ENCODE data around the gene AIF1L.

The AIF1L gene

DNA sequence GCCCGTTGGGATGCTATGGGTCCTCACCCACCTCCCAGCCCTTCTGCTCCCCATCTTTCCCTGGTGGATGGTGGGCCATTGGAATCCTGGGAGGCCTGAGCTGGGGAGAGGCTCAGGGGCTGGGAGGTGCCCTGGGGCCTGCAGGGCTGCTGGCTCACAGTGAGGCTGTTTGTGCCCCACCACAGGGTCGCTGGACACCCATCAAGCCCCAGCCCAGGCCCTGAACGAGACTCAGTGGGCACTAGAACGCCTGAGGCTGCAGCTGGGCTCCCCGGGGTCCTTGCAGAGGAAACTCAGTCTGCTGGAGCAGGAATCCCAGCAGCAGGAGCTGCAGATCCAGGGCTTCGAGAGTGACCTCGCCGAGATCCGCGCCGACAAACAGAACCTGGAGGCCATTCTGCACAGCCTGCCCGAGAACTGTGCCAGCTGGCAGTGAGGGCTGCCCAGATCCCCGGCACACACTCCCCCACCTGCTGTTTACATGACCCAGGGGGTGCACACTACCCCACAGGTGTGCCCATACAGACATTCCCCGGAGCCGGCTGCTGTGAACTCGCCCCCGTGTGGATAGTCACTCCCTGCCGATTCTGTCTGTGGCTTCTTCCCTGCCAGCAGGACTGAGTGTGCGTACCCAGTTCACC is 4.9 kb upstream of the AIF1L start:
- TF ChIP-seq, protein P1, sequence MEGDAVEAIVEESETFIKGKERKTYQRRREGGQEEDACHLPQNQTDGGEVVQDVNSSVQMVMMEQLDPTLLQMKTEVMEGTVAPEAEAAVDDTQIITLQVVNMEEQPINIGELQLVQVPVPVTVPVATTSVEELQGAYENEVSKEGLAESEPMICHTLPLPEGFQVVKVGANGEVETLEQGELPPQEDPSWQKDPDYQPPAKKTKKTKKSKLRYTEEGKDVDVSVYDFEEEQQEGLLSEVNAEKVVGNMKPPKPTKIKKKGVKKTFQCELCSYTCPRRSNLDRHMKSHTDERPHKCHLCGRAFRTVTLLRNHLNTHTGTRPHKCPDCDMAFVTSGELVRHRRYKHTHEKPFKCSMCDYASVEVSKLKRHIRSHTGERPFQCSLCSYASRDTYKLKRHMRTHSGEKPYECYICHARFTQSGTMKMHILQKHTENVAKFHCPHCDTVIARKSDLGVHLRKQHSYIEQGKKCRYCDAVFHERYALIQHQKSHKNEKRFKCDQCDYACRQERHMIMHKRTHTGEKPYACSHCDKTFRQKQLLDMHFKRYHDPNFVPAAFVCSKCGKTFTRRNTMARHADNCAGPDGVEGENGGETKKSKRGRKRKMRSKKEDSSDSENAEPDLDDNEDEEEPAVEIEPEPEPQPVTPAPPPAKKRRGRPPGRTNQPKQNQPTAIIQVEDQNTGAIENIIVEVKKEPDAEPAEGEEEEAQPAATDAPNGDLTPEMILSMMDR (IDR thresholded peaks at IDR 0.05), result no peak
- no peak for TF ChIP-seq ZFX (IDR thresholded peaks at IDR 0.05; ENCODE audit: borderline replicate concordance)
- H3K27ac ChIP-seq, result no peak overlapping the region

DNA sequence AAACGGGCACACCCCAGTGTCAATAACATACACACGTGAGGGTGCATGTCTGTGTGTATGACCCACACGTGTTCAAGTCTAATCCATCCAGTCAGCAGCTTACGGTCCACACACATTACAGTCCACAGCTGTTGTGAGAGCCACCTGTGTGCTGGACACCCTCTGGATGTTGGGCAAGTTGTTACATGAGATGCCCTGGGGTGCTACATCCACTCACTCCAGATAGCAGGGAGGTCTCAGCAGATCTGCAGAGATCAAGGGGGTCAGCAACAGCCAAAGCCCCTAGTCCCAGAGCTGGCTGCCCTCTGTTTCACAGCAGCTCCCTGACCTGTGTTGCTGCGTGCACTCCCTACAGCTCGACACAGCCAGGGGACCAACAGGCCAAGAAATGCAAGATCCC is 4.3 kb upstream of the AIF1L start:
- H3K27ac ChIP-seq, result no peak overlapping the region
- no peak for TF ChIP-seq ZFX (IDR thresholded peaks at IDR 0.05; ENCODE audit: borderline replicate concordance)
- TF ChIP-seq, protein P1 (IDR thresholded peaks at IDR 0.05), result no peak

DNA sequence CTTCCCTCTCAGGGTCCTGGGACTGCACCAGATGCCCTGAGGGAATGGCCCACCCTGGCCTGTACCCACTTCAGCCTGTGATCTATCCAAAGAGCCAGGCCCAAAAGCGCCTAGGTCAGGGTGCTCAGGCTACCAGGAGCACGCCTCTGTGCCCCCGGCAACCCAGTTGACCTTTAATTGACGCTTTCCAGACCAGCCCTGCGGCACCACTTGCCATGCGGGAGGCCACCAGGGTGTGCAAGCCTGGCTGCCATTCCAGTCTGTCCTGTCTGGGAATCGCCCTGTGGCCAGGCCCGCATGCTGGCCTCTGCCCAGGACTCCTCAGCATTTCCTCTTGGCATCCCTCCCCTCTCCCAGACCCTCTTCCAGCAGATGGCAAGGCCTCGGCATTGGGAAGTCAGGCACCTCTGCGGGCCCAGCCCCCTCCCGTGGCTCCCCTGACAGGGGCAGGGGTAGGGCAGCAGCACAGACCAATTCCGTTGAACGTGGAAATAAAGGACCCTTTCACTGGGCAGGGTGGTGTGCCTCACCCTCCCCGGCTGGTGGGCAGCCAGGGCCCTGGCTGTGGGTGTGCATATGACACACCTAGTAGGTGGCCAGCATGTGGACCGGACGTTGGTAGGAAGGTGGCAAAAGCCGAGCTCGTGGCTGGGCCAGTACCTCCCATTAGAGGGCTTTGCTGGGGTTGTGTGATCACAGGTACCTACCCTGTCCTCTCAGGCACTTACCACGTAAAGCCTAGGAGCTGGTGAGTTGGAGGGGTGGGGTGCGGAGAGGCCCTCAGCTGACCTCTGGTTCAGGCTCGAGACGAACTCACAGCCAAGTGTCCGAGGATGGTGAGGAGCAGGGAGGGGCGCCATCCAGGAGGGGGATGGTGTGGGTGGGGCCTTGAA is 3.5 kb upstream of the AIF1L start:
- H3K27ac ChIP-seq, result no peak overlapping the region
- TF ChIP-seq, protein P1 (IDR thresholded peaks at IDR 0.05), result no peak
- TF ChIP-seq ZFX (IDR thresholded peaks at IDR 0.05; ENCODE audit: borderline replicate concordance), result no peak

DNA sequence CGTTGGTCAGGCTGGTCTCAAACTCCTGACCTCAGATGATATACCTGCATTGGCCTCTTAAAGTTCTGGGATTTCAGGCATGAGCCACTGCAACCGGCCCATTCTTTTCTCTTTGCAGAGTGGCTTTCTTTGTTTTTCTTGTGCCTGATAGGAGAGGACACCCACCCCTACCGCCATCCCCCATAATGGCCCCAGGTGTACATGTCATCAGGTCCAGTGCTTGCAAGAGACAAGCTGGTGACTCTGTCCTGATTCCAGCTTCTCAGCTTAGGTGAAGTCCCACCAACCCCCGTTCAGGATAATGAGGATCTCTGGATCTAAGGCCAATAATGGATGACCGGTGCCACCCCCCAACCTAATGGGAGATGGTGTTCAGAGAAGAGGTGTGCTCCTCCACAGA is 2.3 kb upstream of the AIF1L start:
- no peak overlapping the region for H3K27ac ChIP-seq
- TF ChIP-seq ZFX (IDR thresholded peaks at IDR 0.05; ENCODE audit: borderline replicate concordance), result no peak
- TF ChIP-seq, protein P1 (IDR thresholded peaks at IDR 0.05), result no peak

DNA sequence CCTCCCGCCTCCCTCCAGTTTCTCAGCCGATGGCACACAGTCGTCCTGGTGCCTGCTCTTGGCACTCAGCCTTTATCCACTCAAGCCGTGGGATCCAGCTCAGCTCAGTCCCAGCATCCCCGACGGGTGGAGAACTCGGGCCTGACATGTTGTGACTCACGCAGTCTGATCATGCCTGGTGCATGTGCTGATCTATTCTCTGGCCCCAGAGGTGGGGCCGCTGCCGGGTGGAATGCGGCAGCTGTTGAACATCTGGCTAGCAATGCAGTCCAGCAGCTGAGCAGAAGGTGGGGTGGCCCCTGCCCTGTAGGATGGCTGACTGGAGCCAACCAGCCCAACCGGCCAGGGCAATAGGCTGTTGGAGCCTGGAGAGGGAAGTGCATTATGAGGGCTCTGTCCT is 1.7 kb upstream of the AIF1L start:
- TF ChIP-seq, protein P1 (IDR thresholded peaks at IDR 0.05), result no peak
- H3K27ac ChIP-seq, result no peak overlapping the region

DNA sequence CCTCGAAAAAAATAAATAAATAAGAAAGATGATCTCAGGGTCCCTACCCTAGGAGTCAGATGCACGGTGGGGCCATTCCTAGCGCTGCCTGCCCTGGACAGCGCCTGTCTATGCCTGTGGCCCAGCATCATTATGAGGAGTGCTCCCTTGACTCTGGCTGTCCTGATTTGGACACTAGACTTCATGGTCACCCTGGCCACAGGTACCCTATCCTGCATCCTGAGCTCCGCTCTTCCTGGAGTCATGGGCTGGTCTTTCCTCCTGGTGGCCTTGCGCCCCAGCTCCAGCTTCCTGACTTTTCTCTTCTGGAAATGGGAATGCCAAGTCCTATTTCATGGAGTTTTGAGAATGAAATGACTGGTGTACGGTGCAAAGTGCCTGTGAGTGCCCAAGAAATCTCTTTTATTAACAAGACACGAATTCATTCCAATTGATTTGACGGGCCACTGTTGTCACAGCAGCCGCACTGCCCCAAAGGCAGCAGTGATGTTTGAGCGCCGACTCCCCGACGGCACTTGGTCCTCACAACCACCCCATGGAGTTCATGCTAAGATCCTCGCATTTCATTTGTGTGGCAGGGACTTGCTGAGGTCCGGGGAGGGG is 564 bp upstream of the AIF1L start:
- no peak overlapping the region for H3K27ac ChIP-seq

More for the DNA sequence above, 564 bp upstream of the AIF1L start:
- TF ChIP-seq ZFX (IDR thresholded peaks at IDR 0.05; ENCODE audit: borderline replicate concordance), result no peak
- TF ChIP-seq, protein P1 (IDR thresholded peaks at IDR 0.05), result no peak

All from 22Rv1 (cell line).